ENCODE measurements around the gene KCNA3. TPM values are rescaled to one million over a fixed set of nuclear protein-coding genes. Genes with fewer than 3 reads are reported as not detected.

Gene KCNA3
- total RNA-seq = 8.9 TPM
- long read RNA-seq, transcript KCNA3-201 (1 exons, 2,569 nt) = major isoform, 10 of 13 reads
- long read RNA-seq, partial matches to known transcripts = 0 of 13 reads
- long read RNA-seq, other reads (novel, unspliced or antisense) = 3 of 13 reads

- Histone ChIP-seq H3K27me3 (peaks cover 37% of the 10 kb centered on the region), H3K4me1 (peaks cover 5% of the 10 kb centered on the region), H3K36me3 (no peaks in the 10 kb centered on the region), H3K27ac (peak within 1 kb of the TSS; percentile 61), H3K4me3 (peak within 1 kb of the TSS; percentile 56), H3K9me3 (no peaks in the 10 kb centered on the region)
- ATAC-seq (peak; percentile 81), DNase-seq (peak; percentile 81)
- intact Hi-C loops (cut with DNase I) = no loop called here
- peak; percentile 18 for TF ChIP-seq CTCF (IDR thresholded peaks at IDR 0.05)
These were observed at the start of gene KCNA3 for GRCh38 chr1:110674337-110675059. Gene KCNA3 (minus strand): TSS chr1:110674940. CDS start chr1:110674809, 131 bp downstream.

GRCh38 chr1:110722807-110723206 lies 48.1 kb upstream of the KCNA3 start:
- ATAC-seq = peak; percentile 78

GRCh38 chr1:110719908-110720307 lies 45.2 kb upstream of the KCNA3 start:
- no peaks in the 10 kb centered on the region for H3K27me3 ChIP-seq
- H3K27ac ChIP-seq = no peak overlapping the region
- no peaks in the 10 kb centered on the region for H3K36me3 ChIP-seq
- TF ChIP-seq CTCF (IDR thresholded peaks at IDR 0.05) = no peak
- H3K4me1 ChIP-seq = no peaks in the 10 kb centered on the region
- H3K4me3 ChIP-seq = no peak overlapping the region
- H3K9me3 ChIP-seq = no peaks in the 10 kb centered on the region
- DNase-seq (no peak), ATAC-seq (peak; percentile 37)
- intact Hi-C loops (cut with DNase I) = no loop called here

More at GRCh38 chr1:110722807-110723206, 48.1 kb upstream of the KCNA3 start:
- Histone ChIP-seq H3K4me1 (no peaks in the 10 kb centered on the region), H3K4me3 (no peak overlapping the region), H3K27me3 (no peaks in the 10 kb centered on the region), H3K36me3 (no peaks in the 10 kb centered on the region), H3K9me3 (no peaks in the 10 kb centered on the region), H3K27ac (no peak overlapping the region)
- no peak for DNase-seq
- intact Hi-C loops (cut with DNase I) = no loop called here
- TF ChIP-seq CTCF (IDR thresholded peaks at IDR 0.05) = no peak

- Histone ChIP-seq H3K27ac (no peak overlapping the region), H3K27me3 (no peaks in the 10 kb centered on the region), H3K36me3 (no peaks in the 10 kb centered on the region), H3K9me3 (no peaks in the 10 kb centered on the region), H3K4me1 (no peaks in the 10 kb centered on the region), H3K4me3 (no peak overlapping the region)
- no peak for TF ChIP-seq CTCF (IDR thresholded peaks at IDR 0.05)
- ATAC-seq (no peak), DNase-seq (no peak)
- intact Hi-C loops (cut with DNase I) = no loop called here
These were observed 43.7 kb upstream of the KCNA3 start for GRCh38 chr1:110718452-110718851.

DNA sequence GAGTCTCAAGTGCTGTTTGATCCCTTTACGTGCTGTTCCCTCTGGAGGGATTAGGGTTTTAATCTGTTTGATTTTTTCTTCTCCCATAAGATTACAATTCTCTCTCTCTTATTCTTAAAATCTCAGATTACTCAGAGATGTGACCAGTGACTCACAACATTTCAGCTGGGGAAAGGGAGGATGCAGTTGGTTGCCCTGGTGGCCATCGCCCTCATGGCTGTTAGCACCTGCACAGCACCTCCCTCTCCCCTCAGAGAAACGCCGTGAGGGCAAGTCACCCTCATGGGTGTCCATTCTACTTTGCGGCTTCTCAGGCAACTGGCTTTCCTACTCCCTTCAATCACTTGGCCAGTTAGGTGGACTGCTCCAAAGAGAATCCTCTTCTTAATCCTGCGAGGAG lies 42.4 kb upstream of the KCNA3 start:
- Histone ChIP-seq H3K4me3 (no peak overlapping the region), H3K4me1 (no peaks in the 10 kb centered on the region), H3K27ac (no peak overlapping the region), H3K27me3 (no peaks in the 10 kb centered on the region), H3K36me3 (no peaks in the 10 kb centered on the region), H3K9me3 (no peaks in the 10 kb centered on the region)
- intact Hi-C loops (cut with DNase I) = no loop called here
- ATAC-seq (no peak), DNase-seq (no peak)
- TF ChIP-seq CTCF (IDR thresholded peaks at IDR 0.05) = no peak

Data from upper lobe of right lung (tissue), 1 donor.